ENCODE results near the gene VAMP5. TPM values are rescaled to one million over a fixed set of nuclear protein-coding genes. Genes with fewer than 3 reads are reported as not detected.

VAMP5 gene
- total RNA-seq, 1 donor from 2014 or later = 296 TPM

GRCh38 chr2:85564144-85564563, 20.1 kb upstream of the VAMP5 start:
- Mint-ChIP-seq H3K9me3 (ENCODE audit: unreplicated experiment) (no peaks in the 10 kb centered on the region), H3K27ac (ENCODE audit: unreplicated experiment) (no peak overlapping the region), H3K4me3 (ENCODE audit: unreplicated experiment) (peak overlapping the region; percentile 14), H3K27me3 (ENCODE audit: unreplicated experiment) (peaks cover 3% of the 10 kb centered on the region), H3K36me3 (ENCODE audit: low read depth, unreplicated experiment) (peaks cover 9% of the 10 kb centered on the region), H3K4me1 (ENCODE audit: unreplicated experiment) (peaks cover 24% of the 10 kb centered on the region)
- no peak for DNase-seq (ENCODE audit: low spot score)
- no peak for TF ChIP-seq CTCF (IDR thresholded peaks at IDR 0.05; ENCODE audit: unreplicated experiment)

- peaks cover 8% of the 10 kb centered on the region for H3K4me1 Mint-ChIP-seq (ENCODE audit: unreplicated experiment)
- no peak for TF ChIP-seq CTCF (IDR thresholded peaks at IDR 0.05; ENCODE audit: unreplicated experiment)
- H3K27me3 Mint-ChIP-seq (ENCODE audit: unreplicated experiment) = peaks cover 2% of the 10 kb centered on the region
- H3K36me3 Mint-ChIP-seq (ENCODE audit: low read depth, unreplicated experiment) = no peaks in the 10 kb centered on the region
- no peak overlapping the region for H3K27ac Mint-ChIP-seq (ENCODE audit: unreplicated experiment)
- H3K4me3 Mint-ChIP-seq (ENCODE audit: unreplicated experiment) = no peak overlapping the region
- H3K9me3 Mint-ChIP-seq (ENCODE audit: unreplicated experiment) = no peaks in the 10 kb centered on the region
- no peak for DNase-seq (ENCODE audit: low spot score)
Observed at GRCh38 chr2:85566265-85566664, 18.0 kb upstream of the VAMP5 start.

- H3K4me3 Mint-ChIP-seq (ENCODE audit: unreplicated experiment) = no peak overlapping the region
- peaks cover 37% of the 10 kb centered on the region for H3K4me1 Mint-ChIP-seq (ENCODE audit: unreplicated experiment)
- peaks cover 6% of the 10 kb centered on the region for H3K27me3 Mint-ChIP-seq (ENCODE audit: unreplicated experiment)
- peak overlapping the region; percentile 96 for H3K27ac Mint-ChIP-seq (ENCODE audit: unreplicated experiment)
- peaks cover 3% of the 10 kb centered on the region for H3K36me3 Mint-ChIP-seq (ENCODE audit: low read depth, unreplicated experiment)
- TF ChIP-seq CTCF (IDR thresholded peaks at IDR 0.05; ENCODE audit: unreplicated experiment) = no peak
- no peaks in the 10 kb centered on the region for H3K9me3 Mint-ChIP-seq (ENCODE audit: unreplicated experiment)
- DNase-seq (ENCODE audit: low spot score) = no peak
Observed at GRCh38 chr2:85575739-85576138, 8.5 kb upstream of the VAMP5 start.

- Mint-ChIP-seq H3K4me3 (ENCODE audit: unreplicated experiment) (peak overlapping the region; percentile 91), H3K9me3 (ENCODE audit: unreplicated experiment) (no peaks in the 10 kb centered on the region), H3K36me3 (ENCODE audit: low read depth, unreplicated experiment) (peaks cover 10% of the 10 kb centered on the region), H3K27me3 (ENCODE audit: unreplicated experiment) (peaks cover 4% of the 10 kb centered on the region), H3K4me1 (ENCODE audit: unreplicated experiment) (peaks cover 44% of the 10 kb centered on the region), H3K27ac (ENCODE audit: unreplicated experiment) (peak overlapping the region; percentile 95)
- TF ChIP-seq CTCF (IDR thresholded peaks at IDR 0.05; ENCODE audit: unreplicated experiment) = no peak
- no peak for DNase-seq (ENCODE audit: low spot score)
Observed at GRCh38 chr2:85577063-85577385, 7.2 kb upstream of the VAMP5 start.

- H3K4me3 Mint-ChIP-seq (ENCODE audit: unreplicated experiment) = peak within 1 kb of the TSS; percentile 91
- H3K9me3 Mint-ChIP-seq (ENCODE audit: unreplicated experiment) = no peaks in the 10 kb centered on the region
- H3K4me1 Mint-ChIP-seq (ENCODE audit: unreplicated experiment) = peaks cover 50% of the 10 kb centered on the region
- DNase-seq (ENCODE audit: low spot score) = no peak
- H3K27ac Mint-ChIP-seq (ENCODE audit: unreplicated experiment) = peak within 1 kb of the TSS; percentile 95
- peaks cover 13% of the 10 kb centered on the region for H3K36me3 Mint-ChIP-seq (ENCODE audit: low read depth, unreplicated experiment)
- no peak for TF ChIP-seq CTCF (IDR thresholded peaks at IDR 0.05; ENCODE audit: unreplicated experiment)
- H3K27me3 Mint-ChIP-seq (ENCODE audit: unreplicated experiment) = peaks cover 4% of the 10 kb centered on the region
Observed at GRCh38 chr2:85577386-85578242, 6.6 kb upstream of the VAMP5 start, which contains the start of gene VAMP8. TSS of gene VAMP8 (plus strand) at chr2:85577586. CDS start at chr2:85577647, 61 bp downstream.

All from endothelial cell (in vitro differentiated cells).